H1 (cell line): ENCODE data around the gene TIAM2.

Experiments
- ASH2L ChIP-seq: fragments of 200-600, 300-600 bp; sonication (generic); IDR thresholded peaks from one replicate; pipeline ENCODE4 v1.7.1; 2017; ENCODE audit warnings: low read length
- CHD2 ChIP-seq: IDR thresholded peaks from 2 replicates; pipeline ENCODE4 v1.6.1; 2012; ENCODE audit warnings: low read length, improper control_type of control experiment
- EGR1 ChIP-seq: IDR thresholded peaks from 2 replicates; pipeline ENCODE4 v1.6.1; 2011; ENCODE audit warnings: low read depth, low read length, borderline replicate concordance
- EZH2 ChIP-seq: fragments of 200-600 bp; sonication (generic); IDR thresholded peaks from 2 replicates; pipeline ENCODE4 v1.7.1; 2012; ENCODE audit warnings: low read depth, mild to moderate bottlenecking, moderate library complexity, low read length, inconsistent platforms; ENCODE audit not compliant: severe bottlenecking
- GABPA ChIP-seq: IDR thresholded peaks from 2 replicates; pipeline ENCODE4 v1.6.1; 2011; ENCODE audit warnings: mild to moderate bottlenecking, low read length, moderate library complexity, borderline replicate concordance; ENCODE audit not compliant: insufficient read depth
- MAX ChIP-seq: IDR thresholded peaks from 2 replicates; pipeline ENCODE4 v1.6.1; 2012; ENCODE audit warnings: inconsistent platforms
- NRF1 ChIP-seq: IDR thresholded peaks from 2 replicates; pipeline ENCODE4 v1.6.1; 2011; ENCODE audit warnings: mild to moderate bottlenecking, low read depth, low read length, improper control_type of control experiment
- PHF8 ChIP-seq: fragments of 200-600 bp; sonication (generic); conservative IDR thresholded peaks from 2 replicates; pipeline ENCODE4 v1.7.1; 2012; ENCODE audit warnings: low read depth, mild to moderate bottlenecking, inconsistent platforms, low read length, moderate library complexity
- RFX5 ChIP-seq: IDR thresholded peaks from 2 replicates; pipeline ENCODE4 v1.6.1; 2011; ENCODE audit warnings: low read depth, low read length, improper control_type of control experiment, borderline replicate concordance
- SAP30 ChIP-seq: fragments of 300-600 bp; sonication (generic); IDR thresholded peaks from 2 replicates; pipeline ENCODE4 v1.7.1; 2012; ENCODE audit warnings: low read length, moderate library complexity, mild to moderate bottlenecking, inconsistent platforms; ENCODE audit not compliant: insufficient read depth, insufficient replicate concordance
- SIN3A ChIP-seq, 2 experiments: IDR thresholded peaks in 1 of 2; conservative IDR thresholded peaks in 1 of 2; 2 replicates each; pipeline ENCODE4 v1.6.1; 2011 to 2012; ENCODE audit warnings: low read length in 2 of 2, improper control_type of control experiment in 1 of 2, low read depth in 1 of 2, mild to moderate bottlenecking in 1 of 2
- SUZ12 ChIP-seq: fragments of 200-600 bp; sonication (generic); IDR thresholded peaks from 2 replicates; pipeline ENCODE4 v1.6.1; 2012; ENCODE audit warnings: mild to moderate bottlenecking, inconsistent platforms, low read length, moderate library complexity, mixed read lengths
- YY1 ChIP-seq: IDR thresholded peaks from 2 replicates; pipeline ENCODE4 v1.6.1; 2011; ENCODE audit warnings: low read depth, mild to moderate bottlenecking, low read length
- TF ChIP-seq, protein P1 (sequence below), 3 experiments: IDR thresholded peaks; 1 replicate in 2 of 3; 2 replicates in 1 of 3; pipeline versions ENCODE4 v1.5.1 to v1.6.1; 2011; ENCODE audit warnings: low read length in 3 of 3, mild to moderate bottlenecking in 3 of 3, inconsistent platforms in 2 of 3, low read depth in 1 of 3, moderate library complexity in 1 of 3; ENCODE audit not compliant: insufficient read depth in 1 of 3; ENCODE audit errors: control extremely low read depth in 1 of 3

DNA sequence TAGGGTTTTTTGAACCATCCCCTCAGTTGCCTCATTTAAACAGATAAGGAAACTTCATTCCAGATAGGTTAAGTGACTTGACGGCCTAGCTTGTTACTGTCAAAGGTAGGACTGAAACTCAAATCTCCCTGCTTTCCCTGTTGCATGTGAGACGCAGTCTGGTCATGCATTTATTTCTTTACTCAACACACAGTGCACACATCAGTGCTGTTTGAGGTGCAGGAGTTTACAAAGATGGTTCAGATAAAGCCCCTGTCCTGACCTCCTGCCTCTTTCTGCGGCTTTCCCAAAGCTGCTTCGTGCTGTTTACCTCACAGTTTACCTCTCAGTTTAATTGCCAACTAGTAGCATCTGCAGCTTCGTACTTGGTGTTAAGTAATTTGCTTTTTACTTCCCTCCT is 26.6 kb downstream of the TIAM2 start:
- no peak for TF ChIP-seq CHD2
- TF ChIP-seq, protein P1, sequence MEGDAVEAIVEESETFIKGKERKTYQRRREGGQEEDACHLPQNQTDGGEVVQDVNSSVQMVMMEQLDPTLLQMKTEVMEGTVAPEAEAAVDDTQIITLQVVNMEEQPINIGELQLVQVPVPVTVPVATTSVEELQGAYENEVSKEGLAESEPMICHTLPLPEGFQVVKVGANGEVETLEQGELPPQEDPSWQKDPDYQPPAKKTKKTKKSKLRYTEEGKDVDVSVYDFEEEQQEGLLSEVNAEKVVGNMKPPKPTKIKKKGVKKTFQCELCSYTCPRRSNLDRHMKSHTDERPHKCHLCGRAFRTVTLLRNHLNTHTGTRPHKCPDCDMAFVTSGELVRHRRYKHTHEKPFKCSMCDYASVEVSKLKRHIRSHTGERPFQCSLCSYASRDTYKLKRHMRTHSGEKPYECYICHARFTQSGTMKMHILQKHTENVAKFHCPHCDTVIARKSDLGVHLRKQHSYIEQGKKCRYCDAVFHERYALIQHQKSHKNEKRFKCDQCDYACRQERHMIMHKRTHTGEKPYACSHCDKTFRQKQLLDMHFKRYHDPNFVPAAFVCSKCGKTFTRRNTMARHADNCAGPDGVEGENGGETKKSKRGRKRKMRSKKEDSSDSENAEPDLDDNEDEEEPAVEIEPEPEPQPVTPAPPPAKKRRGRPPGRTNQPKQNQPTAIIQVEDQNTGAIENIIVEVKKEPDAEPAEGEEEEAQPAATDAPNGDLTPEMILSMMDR (IDR thresholded peaks at IDR 0.05; ENCODE audit: control extremely low read depth in 1 of 3, insufficient read depth in 1 of 3, low read depth in 1 of 3, low read length in 3 of 3), result no peak
- TF ChIP-seq RFX5, result no peak
- TF ChIP-seq EZH2, result no peak
- no peak for TF ChIP-seq ASH2L
- no peak for TF ChIP-seq GABPA
- no peak for TF ChIP-seq YY1
- no peak for TF ChIP-seq MAX
- TF ChIP-seq PHF8, result no peak
- TF ChIP-seq NRF1, result no peak
- TF ChIP-seq SUZ12, result no peak
- no peak for TF ChIP-seq EGR1
- TF ChIP-seq SAP30, result no peak
- no peak for TF ChIP-seq SIN3A (conservative IDR thresholded peaks at IDR 0.05 in 1 of 2, IDR thresholded peaks at IDR 0.05 in 1 of 2; ENCODE audit: low read depth in 1 of 2, low read length in 2 of 2)
